NK-92 (cell line): ENCODE data around the gene ST6GAL1.
"Not testable (repeated sequence)": the region's sequence is repeated elsewhere in the genome, so short reads cannot be mapped to it uniquely, and the experiment has no call there.

Source experiments
- DNase-seq: peaks from one replicate; lab custom pipeline; 2025; ENCODE audit not compliant: unreplicated experiment; lab: John Stamatoyannopoulos, UW

The ST6GAL1 gene

DNA sequence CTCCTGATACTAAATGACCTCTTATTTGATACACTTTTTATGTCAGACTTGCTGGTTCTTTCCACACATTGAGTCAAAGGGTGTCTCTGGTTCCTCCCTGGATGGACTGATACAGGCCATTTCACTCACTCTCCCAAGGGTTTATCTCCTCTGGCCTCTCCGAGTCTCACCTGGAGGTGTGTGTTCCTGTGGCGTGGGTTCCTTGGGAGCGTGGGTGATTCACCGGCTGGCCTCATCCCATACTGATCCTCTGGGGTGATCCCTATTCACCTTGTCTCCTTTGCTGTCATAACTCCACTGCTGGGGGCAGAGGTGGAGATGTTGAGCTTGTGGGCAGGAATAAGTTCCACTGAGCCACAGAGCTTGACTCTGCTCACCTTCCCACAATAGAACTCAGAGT lies 61.1 kb downstream of the ST6GAL1 start:
- no peak for DNase-seq

DNA sequence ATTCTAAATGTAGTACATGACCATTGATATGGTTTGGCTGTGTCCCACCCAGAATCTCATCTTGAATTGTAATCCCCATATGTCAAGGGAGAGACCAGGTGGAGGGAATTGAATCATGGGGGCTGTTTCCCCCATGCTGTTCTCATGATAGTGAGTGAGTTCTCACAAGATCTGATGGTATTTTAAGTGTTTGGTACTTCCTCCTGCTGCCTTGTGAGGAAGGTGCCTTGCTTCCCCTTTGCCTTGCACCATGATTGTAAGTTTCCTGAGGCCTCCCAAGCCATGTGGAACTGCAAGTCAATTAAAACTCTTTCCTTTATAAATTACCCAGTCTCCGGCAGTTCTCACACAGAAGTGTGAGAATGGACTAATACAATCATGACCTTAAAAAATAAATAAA lies 61.8 kb downstream of the ST6GAL1 start:
- DNase-seq: not testable (repeated sequence)

DNA sequence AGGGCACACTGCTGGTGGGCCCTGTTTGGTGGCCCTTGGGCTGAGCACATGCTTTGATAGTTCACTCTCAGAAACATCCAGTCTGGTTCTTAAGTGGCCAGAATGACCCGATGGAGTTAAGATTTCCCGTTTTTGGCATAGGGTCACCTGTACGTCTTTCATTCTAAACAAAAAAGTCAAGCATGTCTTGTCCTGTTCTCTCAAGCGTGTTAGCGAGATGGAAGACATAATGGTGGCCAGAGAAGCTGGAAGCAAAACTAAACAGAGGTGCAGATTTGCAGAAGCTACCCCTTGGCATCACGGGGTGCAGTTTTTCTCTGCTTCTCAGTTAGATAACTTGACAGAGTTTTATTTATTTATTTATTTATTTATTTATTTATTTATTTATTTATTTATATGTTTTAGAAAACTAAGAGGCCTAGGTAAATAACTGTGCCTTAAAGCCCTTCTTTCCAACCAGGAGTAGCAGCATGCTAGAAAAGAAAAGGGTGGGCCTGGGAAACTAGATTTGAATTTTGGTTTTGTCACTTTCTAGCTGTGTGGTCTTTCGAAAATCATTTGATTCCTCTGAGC lies 63.0 kb downstream of the ST6GAL1 start:
- DNase-seq: no peak

DNA sequence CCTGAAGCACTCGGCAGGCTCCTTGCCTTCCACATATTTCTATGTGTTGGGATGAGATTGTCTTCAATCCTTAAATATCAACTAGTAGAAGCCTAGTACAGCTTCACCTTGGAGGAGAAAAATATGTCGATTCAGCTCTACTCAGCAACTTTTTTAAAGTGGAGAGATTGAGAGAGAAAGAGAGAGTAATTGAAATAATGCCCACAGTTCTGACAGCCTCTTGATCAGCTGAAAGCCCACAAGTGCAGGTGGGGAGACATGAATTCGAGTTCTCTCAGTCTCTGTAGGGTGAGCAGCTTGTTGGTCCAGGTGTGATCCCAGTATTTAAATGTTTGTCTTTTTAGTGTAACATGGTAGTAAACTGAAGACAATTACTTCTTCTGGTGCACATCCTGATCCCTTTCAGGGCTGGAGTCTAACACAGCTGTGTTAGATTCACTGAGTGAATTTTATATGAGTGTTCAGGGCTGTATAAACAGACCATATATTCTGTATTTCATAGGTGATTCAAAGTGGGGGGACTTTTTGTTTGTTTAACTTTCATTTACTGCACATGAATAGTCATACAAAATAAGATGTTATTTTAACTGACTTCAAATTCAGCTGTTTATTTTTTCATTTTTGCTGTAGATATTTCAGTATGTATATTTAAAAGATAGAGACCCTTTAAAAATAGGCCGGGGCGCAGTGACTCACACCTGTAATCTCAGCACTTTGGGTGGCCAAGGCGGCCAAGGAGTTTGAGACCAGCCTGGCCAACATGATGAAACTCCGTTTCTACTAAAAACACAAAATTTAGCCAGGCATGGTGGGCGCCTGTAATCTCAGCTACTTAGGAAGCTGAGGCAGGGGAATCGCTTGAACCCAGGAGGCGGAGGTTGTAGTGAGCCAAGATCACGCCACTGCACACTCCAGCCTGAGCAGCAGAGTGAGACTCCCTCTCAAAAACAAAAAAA lies 64.0 kb downstream of the ST6GAL1 start:
- no peak for DNase-seq

DNA sequence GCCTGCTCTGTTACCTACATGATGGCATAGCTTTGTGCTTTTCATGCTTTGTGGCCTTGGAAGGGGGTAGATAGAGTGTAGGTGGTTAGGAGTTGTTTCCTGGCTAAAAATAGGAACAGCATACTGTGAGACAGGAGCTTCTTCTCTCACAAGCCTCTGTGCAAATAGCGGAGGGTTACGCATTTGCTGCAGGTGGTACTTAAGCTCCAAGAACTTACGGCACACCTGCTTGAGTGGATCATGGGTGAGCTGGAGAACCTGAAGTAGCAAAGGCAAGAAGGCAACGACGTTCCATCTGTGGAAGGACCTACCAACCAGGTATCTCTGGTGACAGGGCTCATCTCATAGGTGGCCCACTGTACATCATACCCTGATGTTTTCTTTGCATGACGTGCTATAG lies 66.0 kb downstream of the ST6GAL1 start:
- no peak for DNase-seq

DNA sequence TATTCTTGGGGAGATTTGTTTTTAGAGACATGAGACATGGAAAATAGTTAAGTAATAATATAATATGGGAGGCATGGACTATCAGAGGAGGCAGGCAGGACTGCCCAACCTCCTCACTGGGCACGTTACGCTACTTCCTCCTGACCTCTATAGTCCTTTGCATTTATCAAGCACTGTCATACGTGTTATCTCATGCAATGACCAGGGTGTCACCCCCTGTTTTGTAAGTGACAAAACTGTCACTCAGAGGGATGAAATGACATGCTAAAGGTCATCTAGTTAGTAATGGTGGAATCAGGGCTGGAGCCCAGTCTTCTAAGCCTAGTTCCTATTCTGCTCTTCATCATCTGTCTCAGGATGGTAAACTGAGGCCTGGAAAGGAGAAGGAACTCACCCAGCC lies 66.7 kb downstream of the ST6GAL1 start:
- DNase-seq: no peak

DNA sequence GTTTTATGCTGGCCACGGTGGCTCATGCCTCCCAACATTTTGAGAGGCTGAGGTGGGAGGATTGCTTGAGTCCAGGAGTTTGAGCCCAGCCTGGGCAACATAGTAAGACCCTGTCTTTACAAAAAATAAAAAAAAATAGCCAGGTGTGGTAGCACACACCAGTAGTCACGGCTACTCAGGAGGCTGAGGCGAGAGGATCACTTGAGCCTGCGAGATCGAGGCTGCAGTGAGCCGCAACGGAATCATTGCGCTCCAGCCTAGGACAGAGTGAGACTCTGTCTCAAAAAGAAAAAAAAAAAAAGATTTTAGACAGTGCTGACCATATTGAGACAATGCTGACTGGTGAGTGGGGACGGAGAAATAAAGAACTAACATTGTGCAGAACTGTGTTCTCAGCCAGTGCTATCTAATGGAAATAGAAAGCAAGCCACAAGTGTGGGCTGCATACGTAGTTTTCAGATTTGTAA lies 67.2 kb downstream of the ST6GAL1 start:
- no peak for DNase-seq

DNA sequence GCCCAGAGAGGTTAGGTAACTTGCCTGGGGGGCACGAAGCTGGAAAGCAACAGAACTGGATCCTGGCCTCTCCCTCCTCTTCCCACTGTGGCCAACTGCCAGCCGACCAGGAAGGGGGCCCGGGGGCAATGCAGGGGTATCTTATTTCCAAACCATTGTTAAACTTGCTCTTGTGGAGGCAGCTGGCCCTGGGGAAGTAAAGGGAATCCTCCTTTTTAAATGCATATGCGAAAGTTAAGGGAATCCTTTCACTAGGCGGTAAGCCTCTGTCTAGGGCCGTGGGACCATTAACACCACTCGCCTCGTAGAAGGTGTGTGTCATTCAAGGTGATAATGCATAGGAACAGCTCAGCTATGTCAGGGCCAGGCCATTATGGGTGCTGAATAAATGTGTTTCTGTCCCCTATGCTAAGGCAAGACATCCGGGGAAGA lies 68.6 kb downstream of the ST6GAL1 start:
- no peak for DNase-seq

DNA sequence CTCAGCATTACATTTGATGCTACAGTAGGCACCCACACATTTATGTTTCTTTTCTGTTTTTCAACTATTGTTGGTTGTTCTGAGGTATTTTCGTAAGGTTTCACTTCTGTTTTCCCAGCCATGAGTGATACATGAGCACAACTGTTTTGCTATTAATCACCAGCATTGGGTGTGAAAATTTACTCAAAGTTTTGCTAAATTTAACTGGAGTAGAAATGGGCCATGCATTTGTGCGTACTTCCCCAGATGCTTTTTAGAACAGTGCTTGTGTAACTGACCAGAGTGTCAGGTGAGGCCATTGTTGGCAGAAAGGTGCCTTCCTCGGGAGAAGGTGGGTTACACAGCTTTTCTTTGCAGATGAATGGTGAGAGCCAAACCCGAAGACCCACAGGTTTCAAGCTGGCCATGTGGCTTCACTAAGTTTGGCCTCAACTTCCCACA lies 70.4 kb downstream of the ST6GAL1 start:
- DNase-seq: no peak

DNA sequence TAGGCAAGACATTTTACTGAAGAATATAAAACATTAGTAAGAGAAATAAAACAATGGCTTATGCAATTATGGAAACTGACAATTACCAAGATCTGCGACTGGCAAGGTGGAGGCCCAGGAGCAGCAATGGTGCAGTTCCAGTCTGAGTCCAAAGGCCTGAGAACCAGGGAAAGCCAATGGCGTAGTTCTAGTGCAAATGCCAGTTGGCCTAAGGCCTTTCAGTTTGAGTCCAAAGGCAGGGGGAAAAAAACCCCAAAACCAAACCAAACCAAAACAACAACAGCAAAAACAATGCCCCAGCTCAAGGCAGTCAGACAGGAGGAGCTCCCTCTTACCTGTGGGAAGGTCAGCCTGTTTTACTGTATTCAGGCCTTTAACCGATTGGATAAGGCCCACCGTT lies 72.6 kb downstream of the ST6GAL1 start:
- no peak for DNase-seq

DNA sequence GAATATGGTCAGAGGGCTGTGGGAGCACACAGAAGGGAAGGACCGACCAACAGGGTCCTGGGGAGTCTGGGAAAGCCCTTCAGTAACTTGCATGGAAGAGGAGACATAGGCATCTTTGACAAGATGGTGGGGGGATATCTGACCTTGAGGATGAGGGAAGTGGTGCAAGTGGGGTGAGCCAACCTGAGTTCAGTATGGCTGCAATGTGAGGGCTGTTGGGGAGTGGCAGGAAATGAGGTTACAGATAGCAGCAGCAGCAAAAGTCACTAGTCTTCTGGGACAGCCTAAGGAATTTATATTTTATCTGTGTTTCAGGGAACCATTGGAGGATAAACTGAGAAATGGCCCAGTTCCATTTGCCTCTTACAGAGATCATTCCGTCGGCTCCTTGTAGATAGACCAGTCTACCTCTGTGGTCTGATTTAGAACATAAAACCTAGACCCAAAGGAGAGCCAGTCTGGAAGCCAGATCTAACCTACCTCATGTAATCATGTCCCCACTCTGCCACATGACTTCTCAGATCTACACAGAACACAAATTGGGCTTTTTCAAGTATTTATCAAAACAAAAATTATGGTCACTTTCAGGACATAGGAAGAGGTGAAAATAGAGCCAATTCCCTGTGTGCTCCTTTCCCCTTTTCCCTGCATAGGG lies 75.6 kb downstream of the ST6GAL1 start:
- DNase-seq: no peak

DNA sequence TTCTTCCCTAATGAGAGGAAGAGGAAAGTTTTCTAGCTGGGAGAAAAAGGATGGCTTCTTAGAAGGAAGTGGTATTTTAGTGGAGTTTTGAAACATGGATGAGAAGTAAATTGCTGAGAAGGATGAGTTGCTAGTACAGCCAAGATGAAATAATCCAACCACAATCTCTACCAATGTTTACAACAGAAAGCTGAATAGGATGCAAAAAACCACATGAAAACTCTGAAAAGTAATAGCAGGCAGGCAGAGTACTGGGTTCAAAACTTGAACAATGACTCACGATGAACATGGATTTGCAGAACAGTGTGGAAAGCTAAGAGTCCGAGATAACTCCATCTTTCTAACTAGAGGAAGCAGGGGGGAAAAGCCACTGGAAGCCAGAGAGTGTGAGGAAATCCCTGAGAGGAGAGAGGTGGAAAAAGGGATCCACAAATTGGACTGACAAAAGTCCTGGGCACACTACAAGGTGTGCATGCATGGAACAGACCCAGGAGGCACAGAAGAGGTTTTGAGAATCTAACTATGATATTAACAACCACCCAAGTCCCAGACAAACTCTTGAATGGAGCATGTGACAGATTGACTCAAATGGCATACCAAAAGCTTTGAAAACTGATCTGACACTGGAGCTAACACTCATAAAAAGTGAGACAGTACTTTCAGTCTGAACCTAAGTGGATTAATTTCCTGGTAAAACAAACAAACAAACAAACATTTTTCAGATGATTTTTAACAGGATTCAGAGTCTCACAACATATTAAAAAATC lies 76.7 kb downstream of the ST6GAL1 start:
- no peak for DNase-seq

DNA sequence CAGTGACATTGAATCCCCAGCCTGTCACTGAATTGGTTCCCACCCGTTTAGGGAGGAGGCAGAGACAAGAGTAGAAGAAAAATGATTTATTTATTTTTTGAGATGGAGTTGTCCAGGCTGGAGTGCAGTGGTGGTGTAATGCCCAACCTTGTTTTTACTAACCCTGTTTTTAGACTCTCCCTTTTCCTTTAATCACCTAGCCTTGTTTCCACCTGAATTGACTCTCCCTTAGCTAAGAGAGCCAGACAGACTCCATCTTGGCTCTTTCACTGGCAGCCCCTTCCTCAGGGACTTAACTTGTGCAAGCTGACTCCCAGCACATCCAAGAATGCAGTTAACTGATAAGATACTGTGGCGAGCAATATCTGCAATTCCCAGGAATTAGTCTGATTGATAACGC lies 80.1 kb downstream of the ST6GAL1 start:
- DNase-seq: not testable (repeated sequence)

DNA sequence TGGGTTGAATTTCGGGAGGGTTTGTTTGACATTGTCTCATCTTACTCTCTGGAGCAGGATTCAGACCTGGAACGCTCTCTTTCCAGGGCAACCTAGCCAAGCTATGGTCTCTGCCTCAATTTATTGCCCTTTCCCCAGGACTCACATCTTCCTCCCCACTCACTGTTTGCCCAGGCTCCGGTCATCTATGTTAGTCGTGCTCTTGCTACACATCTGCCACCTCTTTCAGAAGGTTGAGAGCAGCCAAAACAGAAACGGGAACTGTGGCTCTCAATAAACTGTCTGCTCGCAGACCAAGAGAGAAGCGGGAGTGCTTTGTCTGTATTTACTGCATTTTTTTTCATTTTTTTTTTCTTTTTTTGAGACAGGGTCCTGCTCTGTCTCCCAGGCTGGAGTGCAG lies 81.6 kb downstream of the ST6GAL1 start:
- no peak for DNase-seq

DNA sequence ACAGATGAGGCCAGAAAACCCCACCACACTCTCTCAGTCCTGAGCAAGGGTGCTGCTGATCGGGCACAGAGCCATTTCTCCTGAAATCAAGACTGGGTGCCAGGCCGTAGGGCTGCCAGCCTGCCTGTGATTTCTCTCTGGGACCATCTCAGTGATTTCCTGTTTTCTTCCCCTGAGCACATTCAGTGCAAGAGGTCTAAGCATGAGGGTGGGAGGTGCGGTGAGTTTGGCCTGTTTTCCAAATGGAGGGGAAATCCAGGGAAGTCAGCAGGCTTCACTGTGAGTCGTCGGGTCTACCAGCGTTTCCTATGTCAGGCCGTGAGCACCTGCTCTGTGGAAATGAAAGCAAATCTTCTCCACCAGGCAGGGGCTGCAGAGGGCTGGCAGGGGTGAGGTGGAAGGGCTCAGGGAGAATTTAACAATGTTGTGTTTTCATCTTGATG lies 82.3 kb downstream of the ST6GAL1 start:
- no peak for DNase-seq

DNA sequence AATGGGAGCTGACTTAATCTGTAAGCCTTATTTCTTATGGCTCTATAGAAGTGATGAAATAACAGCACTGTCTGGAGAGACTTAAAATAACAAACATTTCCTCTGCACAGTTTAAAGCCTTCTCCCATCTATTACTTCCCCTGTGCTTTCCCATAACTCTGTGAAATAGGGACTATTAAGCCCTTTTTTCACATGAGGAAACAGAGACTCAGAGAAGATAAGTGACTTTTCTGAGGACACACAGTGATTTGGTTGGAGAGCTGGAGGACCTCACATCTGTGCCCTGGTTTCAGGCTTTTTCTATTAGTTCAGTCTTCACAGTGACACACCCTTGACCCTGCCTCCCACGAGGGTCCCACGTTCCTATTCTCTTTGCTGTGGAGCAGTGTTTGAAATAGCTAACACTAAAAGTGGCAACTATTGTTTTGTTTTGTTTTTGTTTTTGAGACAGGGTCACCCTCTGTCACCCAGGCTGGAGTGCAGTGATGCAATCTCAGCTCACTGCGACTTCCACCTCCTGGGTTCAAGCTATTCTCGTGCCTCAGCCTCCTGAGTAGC lies 82.9 kb downstream of the ST6GAL1 start:
- DNase-seq: no peak

DNA sequence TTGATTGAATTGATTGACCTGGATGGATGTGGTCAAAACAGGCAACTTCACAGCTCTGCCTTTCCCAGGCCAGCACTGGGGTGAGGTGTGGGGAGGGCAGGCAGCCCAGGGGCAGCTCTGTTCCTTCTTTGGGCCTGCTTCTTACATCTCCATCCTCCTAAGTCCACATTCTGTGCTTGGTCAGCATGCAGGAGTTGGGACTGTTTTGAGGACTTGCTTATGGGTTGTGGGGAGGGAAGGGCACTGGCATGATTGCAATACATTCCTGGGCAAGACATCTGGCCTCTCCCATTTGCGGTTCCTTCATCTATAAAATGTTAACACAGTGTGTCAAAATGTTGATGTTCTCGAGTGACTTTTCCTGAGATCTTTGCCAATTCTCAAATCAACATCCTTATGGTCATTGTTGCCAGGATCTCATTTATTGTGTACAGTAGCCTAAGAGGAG lies 84.1 kb downstream of the ST6GAL1 start:
- no peak for DNase-seq

DNA sequence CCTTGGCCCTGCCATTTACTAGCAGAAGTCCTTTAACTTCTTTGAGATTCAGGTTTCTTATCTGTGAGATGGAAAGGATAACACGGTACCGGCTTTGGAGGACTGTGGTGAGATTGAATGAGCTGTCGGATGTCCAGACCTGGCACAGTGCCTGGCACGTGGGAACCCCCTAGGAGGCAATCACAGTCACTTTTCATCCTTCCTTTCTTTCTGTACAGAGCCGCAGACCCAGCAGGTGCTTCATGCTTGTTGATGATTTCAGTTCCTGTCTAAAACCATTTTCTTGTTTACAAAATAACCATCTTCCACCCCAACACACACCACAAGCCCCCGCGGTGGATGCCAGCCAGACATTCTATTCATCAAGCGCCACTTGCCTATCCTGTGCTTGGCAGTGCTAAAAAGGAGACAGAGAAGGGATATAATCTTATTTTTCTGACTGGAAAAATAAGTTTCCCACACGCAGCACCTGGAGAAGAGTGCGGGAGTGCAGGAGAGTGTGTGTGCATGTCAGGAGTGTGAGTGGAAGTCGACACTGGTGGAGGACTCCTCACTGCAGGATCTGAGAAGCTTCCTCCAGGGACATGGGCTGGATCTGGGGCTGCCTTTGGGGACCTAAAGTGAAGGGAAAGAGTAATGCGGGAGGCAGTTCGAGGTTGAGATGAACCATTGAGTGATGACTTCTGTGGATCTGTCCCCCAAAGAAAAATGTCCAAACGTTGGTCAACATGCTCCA lies 85.7 kb downstream of the ST6GAL1 start:
- no peak for DNase-seq

DNA sequence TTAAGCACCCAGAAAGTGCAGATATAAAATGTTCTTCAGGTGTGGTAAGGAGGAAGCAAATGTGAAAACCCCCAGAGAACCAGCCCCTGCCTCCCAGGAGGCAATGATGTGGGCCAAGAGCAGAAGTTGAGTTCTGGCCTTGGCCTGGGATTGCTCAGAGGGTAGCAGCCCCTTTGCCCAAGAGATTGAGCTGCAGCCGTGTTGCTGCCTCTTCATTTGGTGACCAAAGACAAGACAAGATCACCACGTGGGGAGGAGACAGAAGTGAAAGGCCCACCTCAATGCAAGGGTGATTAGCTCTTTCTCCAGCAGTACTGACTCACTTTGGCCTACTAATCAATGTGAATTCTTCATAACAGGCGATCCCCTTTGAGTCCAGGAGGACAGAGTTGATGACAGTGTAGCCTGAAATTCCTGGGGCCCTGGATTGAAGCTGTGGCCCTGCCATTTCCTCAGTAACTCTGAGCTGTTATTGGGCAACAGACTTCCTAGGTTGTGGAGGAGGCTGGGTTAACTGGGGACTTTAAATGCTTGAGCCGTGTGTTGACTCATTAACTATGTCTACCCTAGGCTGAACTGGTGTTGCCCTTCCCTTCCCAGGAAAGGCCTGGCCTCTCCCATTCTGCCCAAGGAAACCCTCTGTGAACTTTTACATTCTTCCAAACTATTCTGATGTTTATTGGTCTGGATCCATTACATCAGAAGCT lies 86.5 kb downstream of the ST6GAL1 start:
- DNase-seq: no peak
